Common myeloid progenitor, CD34-positive (primary cell): Measurements from ENCODE around the gene BACH1.
A peak's percentile ranks its signal among the peaks of the same experiment; 100 is the strongest.
"Not testable (repeated sequence)": the region's sequence is repeated elsewhere in the genome, so short reads cannot be mapped to it uniquely, and the experiment has no call there.

Experiments
- CTCF ChIA-PET: fragments of 350-600 bp; sonication (Branson Sonifier 250); formaldehyde crosslinking; loops from one replicate; lab custom pipeline; 2021; ENCODE audit warnings: antibody characterized with exemption; lab: Charles Lee
- POLR2A ChIA-PET: fragments of 350-600 bp; sonication (Branson Sonifier 250); formaldehyde crosslinking; loops from one replicate; lab custom pipeline; 2021; ENCODE audit warnings: antibody characterized with exemption; lab: Charles Lee
- DNase-seq, 3 donors: peaks; one replicate each; pipeline versions ENCODE4 v3.0.0 to v3.0.0-alpha.2; 2013
- H3K27ac ChIP-seq, 2 experiments: 1 replicate in 1 of 2; 2 replicates in 1 of 2; pipeline ENCODE4 v1.7.0; 2013; ENCODE audit warnings: inconsistent platforms in 2 of 2, low read length in 2 of 2, mild to moderate bottlenecking in 2 of 2, low read depth in 1 of 2, moderate library complexity in 1 of 2; ENCODE audit not compliant: severe bottlenecking in 2 of 2, insufficient read depth in 1 of 2, poor library complexity in 1 of 2
- H3K27me3 ChIP-seq, 5 experiments: replicated peaks in 2 of 5; 1 replicate in 3 of 5; 2 replicates in 2 of 5; pipeline versions ENCODE4 v1.6.1 to v1.7.0; 2013; ENCODE audit warnings: low read length in 4 of 5, mild to moderate bottlenecking in 2 of 5, moderate library complexity in 2 of 5, inconsistent platforms in 1 of 5; ENCODE audit not compliant: insufficient read depth in 5 of 5, control insufficient read depth in 4 of 5
- H3K36me3 ChIP-seq, 4 experiments: 1 replicate in 2 of 4; 2 replicates in 2 of 4; pipeline versions ENCODE4 v1.6.1 to v1.7.0; 2013; ENCODE audit warnings: low read length in 3 of 4, control low read depth in 1 of 4, mild to moderate bottlenecking in 1 of 4; ENCODE audit not compliant: control insufficient read depth in 4 of 4, insufficient read depth in 4 of 4
- H3K4me1 ChIP-seq, 4 experiments: 1 replicate in 3 of 4; 2 replicates in 1 of 4; pipeline versions ENCODE4 v1.6.1 to v1.7.1; 2013; ENCODE audit warnings: low read length in 3 of 4, mild to moderate bottlenecking in 3 of 4, control low read depth in 1 of 4, inconsistent platforms in 1 of 4, moderate library complexity in 1 of 4; ENCODE audit not compliant: control insufficient read depth in 4 of 4, insufficient read depth in 4 of 4; ENCODE audit errors: control extremely low read depth in 1 of 4
- H3K4me3 ChIP-seq, 7 experiments: 1 replicate in 4 of 7; 2 replicates in 3 of 7; pipeline versions ENCODE4 v1.5.1 to v1.7.0; 2013; ENCODE audit warnings: mild to moderate bottlenecking in 7 of 7, low read length in 6 of 7, moderate library complexity in 6 of 7, inconsistent platforms in 2 of 7, low read depth in 2 of 7, control low read depth in 1 of 7; ENCODE audit not compliant: insufficient read depth in 4 of 7, control insufficient read depth in 1 of 7; ENCODE audit errors: extremely low read depth in 1 of 7
- H3K9me3 ChIP-seq, 5 experiments: 1 replicate in 4 of 5; 2 replicates in 1 of 5; pipeline versions ENCODE4 v1.6.1 to v1.7.1; 2013; ENCODE audit warnings: low read length in 4 of 5, mild to moderate bottlenecking in 2 of 5, inconsistent platforms in 1 of 5, low read depth in 1 of 5, moderate library complexity in 1 of 5; ENCODE audit not compliant: control insufficient read depth in 4 of 5, insufficient read depth in 2 of 5; ENCODE audit errors: control extremely low read depth in 1 of 5
- WGBS: methylation state at CpG from one replicate; pipeline ENCODE4 v1.1.5; 2013; ENCODE audit not compliant: insufficient coverage; 5-methylcytosine and 5-hydroxymethylcytosine counted together

Gene BACH1

GRCh38 chr21:29356810-29357209, 58.1 kb downstream of the BACH1 start:
- H3K27ac ChIP-seq, CTCF ChIA-PET: not testable (repeated sequence)

GRCh38 chr21:29359718-29360117, 61.0 kb downstream of the BACH1 start:
- H3K4me3 ChIP-seq: no peak overlapping the region
- CTCF ChIA-PET: interaction anchor here (1.2 to 3.8 kb wide), 5 partner anchors 11 to 129 kb away, joined by 3 to 33 read pairs (median 4); no protein-coding TSS in a partner anchor
- H3K4me1 ChIP-seq: no peaks in the 10 kb centered on the region
- no peak for DNase-seq
- WGBS: 91% methylated on average over 1 of the region's 3 CpGs
- no peaks in the 10 kb centered on the region for H3K27me3 ChIP-seq
- peaks cover 0 to 12% (median 4%) of the 10 kb centered on the region in 4 experiments for H3K36me3 ChIP-seq
- no peak overlapping the region for H3K27ac ChIP-seq
- POLR2A ChIA-PET: no interaction called here
- peaks cover 0 to 7% (median 4%) of the 10 kb centered on the region in 5 experiments for H3K9me3 ChIP-seq

More at GRCh38 chr21:29356810-29357209, 58.1 kb downstream of the BACH1 start:
- H3K27me3 ChIP-seq, POLR2A ChIA-PET, H3K4me1 ChIP-seq, H3K4me3 ChIP-seq: not testable (repeated sequence)
- DNase-seq: peak in 1 of 3 donors; percentile 42
- peaks cover 0 to 18% (median 11%) of the 10 kb centered on the region in 4 experiments for H3K36me3 ChIP-seq
- 100% methylated on average over 4 of the region's 4 CpGs for WGBS
- peaks cover 0 to 11% (median 7%) of the 10 kb centered on the region in 5 experiments for H3K9me3 ChIP-seq

DNA sequence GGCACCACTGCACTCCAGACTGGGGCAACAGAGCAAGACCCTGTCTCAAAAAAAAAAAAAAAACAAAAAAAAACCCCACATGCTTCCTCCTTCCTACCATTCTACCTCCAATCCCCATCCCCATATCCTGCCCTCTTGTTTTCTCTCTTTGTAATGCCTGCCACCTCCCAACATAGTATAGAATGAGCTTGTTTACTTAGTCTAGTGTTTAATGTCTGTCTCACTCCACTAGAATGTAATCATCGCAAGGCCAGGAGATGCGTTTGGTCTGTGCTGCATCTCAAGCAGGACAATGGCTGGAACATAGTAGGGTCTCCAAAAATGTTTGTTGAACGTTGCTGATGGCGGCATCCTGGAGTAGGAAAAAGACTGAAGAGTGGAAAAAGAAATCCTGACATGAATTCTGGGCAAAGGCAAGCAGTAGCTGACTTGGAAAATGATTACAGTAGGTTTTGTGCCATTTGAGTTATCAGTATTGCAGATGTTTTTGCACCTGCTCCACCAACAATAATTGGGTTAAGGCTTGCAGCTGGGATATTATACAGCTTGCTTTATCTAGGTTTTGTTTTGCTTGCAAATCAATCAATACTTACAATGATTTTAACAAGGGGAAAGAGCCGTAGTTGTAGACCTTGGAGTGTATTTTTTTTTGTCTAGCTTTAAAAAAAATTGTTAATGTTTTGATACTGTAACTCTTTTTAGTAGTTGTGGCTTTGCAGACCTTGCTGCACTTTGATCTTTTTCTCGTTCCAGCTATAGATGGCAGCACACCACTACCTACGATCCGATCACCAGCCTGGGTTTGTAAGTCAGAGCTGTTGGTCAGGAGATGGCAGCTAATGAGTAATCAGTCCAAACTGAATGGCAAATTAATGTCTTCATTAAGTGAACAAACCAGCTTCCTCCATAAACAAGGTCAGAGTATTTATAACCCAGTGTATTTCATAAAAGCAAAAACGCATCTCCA, 62.4 kb downstream of the BACH1 start:
- Histone ChIP-seq H3K9me3 (no peaks in the 10 kb centered on the region), H3K4me1 (no peaks in the 10 kb centered on the region), H3K4me3 (no peak overlapping the region), H3K36me3 (peaks cover 0 to 9% (median 3%) of the 10 kb centered on the region in 4 experiments), H3K27ac (no peak overlapping the region), H3K27me3 (no peaks in the 10 kb centered on the region)
- ChIA-PET POLR2A (interaction anchor here (0.5 to 0.7 kb wide), 3 partner anchors 57 to 271 kb away, joined by 3 read pairs; no protein-coding TSS in a partner anchor), CTCF (interaction anchor here (0.6 to 3.8 kb wide), 8 partner anchors 11 to 274 kb away, joined by 3 to 33 read pairs (median 3); no protein-coding TSS in a partner anchor)
- DNase-seq: peak; percentile 12 to 29 (median 21)
- 90% methylated on average over 6 of the region's 9 CpGs for WGBS

- CTCF ChIA-PET: interaction anchor here (1.2 to 2.1 kb wide), 2 partner anchors 11 to 198 kb away, joined by 3 to 10 read pairs; no protein-coding TSS in a partner anchor
- Histone ChIP-seq H3K4me3 (no peak overlapping the region), H3K9me3 (no peaks in the 10 kb centered on the region), H3K36me3 (peaks cover 0 to 9% (median 3%) of the 10 kb centered on the region in 4 experiments), H3K4me1 (no peaks in the 10 kb centered on the region), H3K27me3 (no peaks in the 10 kb centered on the region), H3K27ac (no peak overlapping the region)
- 97% methylated on average over 3 of the region's 3 CpGs for WGBS
- POLR2A ChIA-PET: no interaction called here
- DNase-seq: no peak
Measured at GRCh38 chr21:29362758-29363157, 64.0 kb downstream of the BACH1 start.

GRCh38 chr21:29365661-29366265, 67.0 kb downstream of the BACH1 start:
- POLR2A ChIA-PET: no interaction called here

DNA sequence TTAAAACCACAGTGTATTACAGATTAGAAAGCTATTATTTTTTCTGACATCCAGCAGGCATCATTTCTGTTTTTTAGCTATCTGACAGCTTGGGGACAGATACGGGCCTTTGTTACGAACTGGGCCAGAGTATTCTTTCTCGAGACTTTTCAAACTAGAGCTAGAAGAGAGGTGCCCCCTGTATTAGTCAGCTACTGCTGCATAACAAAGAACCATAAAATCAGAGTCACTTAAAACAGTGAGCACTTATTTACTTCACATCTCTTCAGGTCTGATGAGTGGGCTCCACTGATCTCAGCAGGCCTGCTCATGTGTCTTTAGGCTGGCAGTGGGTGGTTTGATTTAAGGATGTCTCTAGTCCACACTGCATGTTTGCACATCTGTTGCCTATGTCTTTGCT, 67.8 kb downstream of the BACH1 start:
- Histone ChIP-seq H3K36me3 (peaks cover 0 to 16% (median 2%) of the 10 kb centered on the region in 4 experiments), H3K9me3 (no peaks in the 10 kb centered on the region), H3K27me3 (no peaks in the 10 kb centered on the region), H3K4me1 (no peaks in the 10 kb centered on the region), H3K27ac (no peak overlapping the region), H3K4me3 (no peak overlapping the region)
- ChIA-PET CTCF (interaction anchor here (1.0 kb wide), 1 partner anchor 269 kb away, joined by 3 read pairs; no protein-coding TSS in a partner anchor), POLR2A (no interaction called here)
- WGBS: 100% methylated on average over 3 of the region's 3 CpGs
- DNase-seq: no peak

More at GRCh38 chr21:29365661-29366265, 67.0 kb downstream of the BACH1 start:
- Histone ChIP-seq H3K9me3 (no peaks in the 10 kb centered on the region), H3K36me3 (peaks cover 0 to 16% (median 2%) of the 10 kb centered on the region in 4 experiments), H3K4me1 (no peaks in the 10 kb centered on the region), H3K4me3 (no peak overlapping the region), H3K27ac (no peak overlapping the region), H3K27me3 (no peaks in the 10 kb centered on the region)
- DNase-seq: no peak
- CTCF ChIA-PET: interaction anchor here (0.8 to 1.3 kb wide), 5 partner anchors 10 to 268 kb away, joined by 3 read pairs; no protein-coding TSS in a partner anchor
- 95% methylated on average over 6 of the region's 8 CpGs for WGBS
